GM12874 (cell line): ENCODE data around the gene AK5.

Experiments used
- CTCF ChIP-seq: IDR thresholded peaks from 2 replicates; pipeline ENCODE4 v1.5.1; 2011; ENCODE audit warnings: low read depth, mild to moderate bottlenecking, control low read depth, low read length, moderate library complexity; ENCODE audit not compliant: insufficient read depth

AK5 gene

DNA sequence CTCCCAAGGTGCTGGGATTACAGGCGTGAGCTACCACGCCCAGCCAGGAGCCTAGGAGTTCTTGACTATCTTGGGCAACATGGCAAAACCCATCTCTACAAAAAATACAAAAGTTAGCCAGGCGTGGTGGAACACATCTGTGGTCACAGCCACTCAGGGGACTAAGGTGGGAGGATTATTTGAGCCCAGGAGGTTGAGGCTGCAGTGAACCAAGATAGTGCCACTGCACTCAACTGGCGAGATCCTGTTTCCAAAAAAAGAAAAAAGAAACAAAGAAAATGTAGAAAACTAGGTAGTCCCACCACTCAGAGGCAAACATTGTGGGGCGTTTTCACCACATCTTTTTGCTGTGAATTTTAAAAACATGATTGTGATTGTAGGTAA is 259.3 kb downstream of the AK5 start:
- TF ChIP-seq CTCF: no peak

- TF ChIP-seq CTCF: no peak
Observed at GRCh38 chr1:77542813-77543420, 261.1 kb downstream of the AK5 start.

GRCh38 chr1:77543822-77544448 is 262.1 kb downstream of the AK5 start:
- TF ChIP-seq CTCF: no peak

- no peak for TF ChIP-seq CTCF
Observed at GRCh38 chr1:77544845-77545244, 263.0 kb downstream of the AK5 start.

- TF ChIP-seq CTCF: no peak
Observed at GRCh38 chr1:77545970-77546369, 264.2 kb downstream of the AK5 start.

GRCh38 chr1:77546890-77547289 is 265.1 kb downstream of the AK5 start:
- no peak for TF ChIP-seq CTCF

GRCh38 chr1:77548285-77548684 is 266.5 kb downstream of the AK5 start:
- no peak for TF ChIP-seq CTCF
